Suppressor macrophage treated with lipopolysaccharide for 4 hours (primary cell): Measurements from ENCODE around the gene ZNF142.

Experiments used
- DNase-seq: peaks from one replicate; pipeline ENCODE4 v3.0.0-alpha.2; 2020

ZNF142 gene, protein sequence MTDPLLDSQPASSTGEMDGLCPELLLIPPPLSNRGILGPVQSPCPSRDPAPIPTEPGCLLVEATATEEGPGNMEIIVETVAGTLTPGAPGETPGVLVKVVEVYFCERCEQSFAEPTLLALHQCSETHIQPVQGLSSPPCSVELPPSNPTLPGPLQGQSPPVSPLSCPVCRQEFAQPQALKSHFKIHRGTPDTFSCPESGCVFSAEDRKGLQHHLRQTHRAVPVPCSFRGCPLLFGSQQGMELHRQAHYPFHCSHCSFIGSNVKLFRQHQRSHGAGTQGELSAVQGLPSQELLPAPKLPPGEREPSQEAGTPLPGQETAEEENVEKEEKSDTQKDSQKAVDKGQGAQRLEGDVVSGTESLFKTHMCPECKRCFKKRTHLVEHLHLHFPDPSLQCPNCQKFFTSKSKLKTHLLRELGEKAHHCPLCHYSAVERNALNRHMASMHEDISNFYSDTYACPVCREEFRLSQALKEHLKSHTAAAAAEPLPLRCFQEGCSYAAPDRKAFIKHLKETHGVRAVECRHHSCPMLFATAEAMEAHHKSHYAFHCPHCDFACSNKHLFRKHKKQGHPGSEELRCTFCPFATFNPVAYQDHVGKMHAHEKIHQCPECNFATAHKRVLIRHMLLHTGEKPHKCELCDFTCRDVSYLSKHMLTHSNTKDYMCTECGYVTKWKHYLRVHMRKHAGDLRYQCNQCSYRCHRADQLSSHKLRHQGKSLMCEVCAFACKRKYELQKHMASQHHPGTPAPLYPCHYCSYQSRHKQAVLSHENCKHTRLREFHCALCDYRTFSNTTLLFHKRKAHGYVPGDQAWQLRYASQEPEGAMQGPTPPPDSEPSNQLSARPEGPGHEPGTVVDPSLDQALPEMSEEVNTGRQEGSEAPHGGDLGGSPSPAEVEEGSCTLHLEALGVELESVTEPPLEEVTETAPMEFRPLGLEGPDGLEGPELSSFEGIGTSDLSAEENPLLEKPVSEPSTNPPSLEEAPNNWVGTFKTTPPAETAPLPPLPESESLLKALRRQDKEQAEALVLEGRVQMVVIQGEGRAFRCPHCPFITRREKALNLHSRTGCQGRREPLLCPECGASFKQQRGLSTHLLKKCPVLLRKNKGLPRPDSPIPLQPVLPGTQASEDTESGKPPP (N-terminal part only)

GRCh38 chr2:218659258-218659987, at the start of gene ZNF142, which contains the start of gene BCS1L:
TSS of gene ZNF142 (minus strand) at chr2:218659623. CDS start at chr2:218656429, 3,194 bp downstream.
TSS of gene BCS1L (plus strand) at chr2:218659683. CDS start at chr2:218660988, 1,305 bp downstream.
- peak; percentile 79 for DNase-seq

- DNase-seq: no peak
These were observed 48.7 kb upstream of the ZNF142 start for GRCh38 chr2:218708086-218708485.

- DNase-seq: no peak
These were observed 43.9 kb upstream of the ZNF142 start for GRCh38 chr2:218703341-218703740.

DNA sequence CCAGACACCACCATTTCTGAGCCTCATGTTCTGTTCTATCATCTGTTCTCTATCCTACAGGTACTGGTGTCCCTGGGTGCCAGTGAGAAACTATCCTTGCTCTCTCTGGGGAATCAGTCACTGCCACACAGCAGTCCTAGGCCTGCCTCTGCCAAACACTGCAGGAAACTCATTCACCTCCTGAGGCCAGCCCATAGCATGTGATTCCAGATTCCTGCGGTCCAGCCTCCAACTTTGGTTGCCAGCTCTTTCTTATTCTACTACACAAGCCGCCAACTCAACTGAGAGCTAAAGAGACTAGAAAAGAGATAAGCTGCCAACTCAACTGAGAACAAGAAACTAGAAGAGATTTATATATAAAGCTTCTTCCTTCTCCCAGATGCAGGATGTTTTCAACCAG, 42.4 kb upstream of the ZNF142 start:
- DNase-seq: no peak

- DNase-seq: no peak
These were observed 39.5 kb upstream of the ZNF142 start for GRCh38 chr2:218698885-218699284.

GRCh38 chr2:218694405-218695145, 35.2 kb upstream of the ZNF142 start:
- DNase-seq: no peak

- no peak for DNase-seq
These were observed 31.8 kb upstream of the ZNF142 start for GRCh38 chr2:218691234-218691633.

GRCh38 chr2:218687400-218688060, 28.1 kb upstream of the ZNF142 start:
- peak; percentile 87 for DNase-seq

DNA sequence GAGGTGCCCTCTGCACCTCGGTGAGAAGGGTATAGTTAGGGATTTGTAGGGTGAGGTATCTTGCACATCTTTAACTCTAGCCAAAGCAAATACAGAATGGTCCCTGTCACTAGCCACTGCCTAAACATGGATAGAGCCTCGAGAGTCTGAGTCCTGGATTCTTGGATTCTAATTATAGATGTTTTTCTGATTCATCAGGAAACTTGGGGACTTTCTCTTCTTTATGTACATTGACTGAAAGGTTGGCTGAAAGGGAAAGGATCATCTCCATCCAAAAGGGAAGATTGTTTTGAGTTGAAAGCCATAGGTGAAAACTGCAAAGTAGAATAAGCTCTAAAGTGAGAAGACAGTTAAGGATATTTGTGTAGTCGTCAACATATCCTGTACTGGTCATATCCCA, 20.6 kb upstream of the ZNF142 start:
- no peak for DNase-seq

DNA sequence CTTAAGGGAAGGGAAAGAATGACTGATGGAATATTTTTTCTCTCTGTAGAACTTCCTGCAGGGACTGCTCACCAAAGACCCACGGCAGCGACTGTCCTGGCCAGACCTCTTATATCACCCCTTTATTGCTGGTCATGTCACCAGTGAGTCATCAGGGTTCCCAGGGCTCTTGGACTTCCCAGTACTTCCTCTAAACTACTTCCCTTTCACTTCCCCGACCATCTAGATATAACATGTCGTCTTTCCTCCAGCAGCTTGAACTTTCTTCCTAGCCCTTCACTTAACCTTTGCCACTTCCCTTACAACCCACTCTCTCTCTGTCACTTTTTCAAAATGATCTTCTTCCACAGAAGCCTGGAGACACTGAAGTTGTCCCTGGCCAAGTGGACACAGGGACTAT, 19.7 kb upstream of the ZNF142 start:
- DNase-seq: peak; percentile 93

- DNase-seq: peak; percentile 82
These were observed 12.5 kb upstream of the ZNF142 start, which contains the start of the genes RNF25 and STK36 for GRCh38 chr2:218671654-218672566. TSS of gene RNF25 (minus strand) at chr2:218672002. CDS start at chr2:218671970, 32 bp downstream. TSS of gene STK36 (plus strand) at chr2:218672086. CDS start at chr2:218672830, 744 bp downstream.

DNA sequence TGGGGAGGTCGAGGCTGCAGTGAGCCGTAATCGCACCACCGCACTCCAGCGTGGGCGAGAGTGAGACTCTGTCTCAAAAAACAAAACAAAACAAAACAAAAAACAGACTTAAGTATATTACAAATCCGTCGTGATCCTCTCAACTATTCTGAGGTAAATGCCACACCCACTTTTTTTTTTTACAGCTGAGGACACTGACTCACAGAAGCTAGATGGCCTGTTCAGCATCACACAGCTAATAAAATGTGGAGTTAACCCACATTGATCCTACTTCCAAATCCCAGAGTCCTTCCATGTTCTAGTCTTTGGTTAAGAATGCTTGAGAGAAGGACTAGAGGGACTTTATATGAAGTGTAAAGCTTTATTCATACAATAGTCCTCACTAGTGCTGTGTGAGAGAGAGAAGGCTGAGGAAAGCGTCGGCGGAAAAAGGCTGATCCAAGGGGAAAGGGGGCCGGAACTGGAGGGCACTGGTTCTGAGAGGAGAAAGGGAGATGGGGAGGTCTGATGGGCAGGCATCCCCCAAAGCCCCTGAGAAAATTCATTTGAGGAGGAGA, 11.8 kb upstream of the ZNF142 start:
- no peak for DNase-seq

- DNase-seq: no peak
These were observed 5.2 kb upstream of the ZNF142 start for GRCh38 chr2:218664653-218665052.

DNA sequence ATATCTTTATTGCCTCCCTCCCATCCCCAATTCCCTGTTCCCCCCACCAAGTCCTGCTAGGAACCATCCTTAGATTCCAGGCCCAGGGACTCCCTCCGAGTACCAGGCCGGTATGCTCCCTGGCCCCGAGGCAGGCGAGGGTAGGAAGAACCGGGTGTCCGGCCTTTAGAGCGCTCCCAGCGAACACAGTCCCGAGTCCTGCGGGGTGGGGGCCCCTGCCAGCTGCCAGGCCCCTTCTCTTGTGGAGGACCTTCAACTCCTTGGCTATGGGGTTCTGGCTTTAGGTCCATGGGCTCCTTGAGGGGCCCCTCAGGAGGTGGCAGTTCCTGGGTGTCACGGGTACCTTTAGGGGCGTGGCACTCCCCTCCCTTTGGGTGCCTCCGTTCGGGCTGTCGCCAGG, 4.5 kb upstream of the ZNF142 start:
- DNase-seq: no peak

- DNase-seq: no peak
These were observed 3.4 kb upstream of the ZNF142 start for GRCh38 chr2:218662827-218663226.

GRCh38 chr2:218662377-218662776, 3.0 kb upstream of the ZNF142 start:
- no peak for DNase-seq

DNA sequence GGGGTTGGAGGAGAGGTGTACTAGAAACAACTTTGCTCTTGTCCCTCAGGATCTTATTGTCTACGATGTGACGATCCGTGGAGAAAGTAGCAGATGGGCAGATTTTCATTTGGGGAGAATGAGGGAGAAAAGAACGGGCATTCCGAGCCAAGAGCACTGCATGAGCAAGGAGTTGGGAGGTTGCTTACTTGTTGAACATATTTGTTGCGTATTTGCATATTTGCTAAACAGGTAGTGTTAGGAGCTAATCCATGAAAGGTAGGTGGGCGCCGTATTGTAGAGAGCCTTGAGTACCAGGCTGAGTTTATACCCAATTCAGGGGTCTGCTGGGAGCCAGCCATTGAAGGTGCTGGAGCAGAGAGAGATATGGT, 550 bp upstream of the ZNF142 start:
- no peak for DNase-seq

- DNase-seq: peak; percentile 52
These were observed 659 bp downstream of the ZNF142 start for GRCh38 chr2:218658671-218659257.

GRCh38 chr2:218655751-218656150, 3.7 kb downstream of the ZNF142 start:
- DNase-seq: no peak
